ENCODE results near the gene KLF16.

The KLF16 gene

GRCh38 chr19:1885398-1886119 is 22.2 kb upstream of the KLF16 start, which contains the start of gene ABHD17A:
TSS of gene ABHD17A (minus strand) at chr19:1885496. CDS start at chr19:1881566, 3,930 bp downstream.
- ATAC-seq: peak; percentile 86

- TF ChIP-seq PATZ1 (CRISPR knock-in tag; IDR thresholded peaks at IDR 0.05; ENCODE audit: borderline replicate concordance) (no peak), ZC3H10 (CRISPR knock-in tag; IDR thresholded peaks at IDR 0.05) (no peak), ZNF8 (CRISPR knock-in tag; IDR thresholded peaks at IDR 0.05) (no peak), TCF4 (CRISPR knock-in tag; IDR thresholded peaks at IDR 0.05; ENCODE audit: borderline replicate concordance) (no peak), RARB (CRISPR knock-in tag; IDR thresholded peaks at IDR 0.05) (no peak), CREB5 (CRISPR knock-in tag; IDR thresholded peaks at IDR 0.05; ENCODE audit: low read depth) (no peak), ZFP3 (CRISPR knock-in tag; IDR thresholded peaks at IDR 0.05) (no peak), ARNTL (CRISPR knock-in tag; IDR thresholded peaks at IDR 0.05; ENCODE audit: borderline replicate concordance, low read depth) (no peak), CSDC2 (CRISPR knock-in tag; IDR thresholded peaks at IDR 0.05) (no peak), PPARA (CRISPR knock-in tag; IDR thresholded peaks at IDR 0.05; ENCODE audit: borderline replicate concordance) (no peak), BACH2 (CRISPR knock-in tag; IDR thresholded peaks at IDR 0.05; ENCODE audit: borderline replicate concordance) (no peak), SNAI2 (CRISPR knock-in tag; IDR thresholded peaks at IDR 0.05) (no peak)
- ATAC-seq: peak; percentile 40
Measured at GRCh38 chr19:1884719-1885334, 21.4 kb upstream of the KLF16 start.

GRCh38 chr19:1884291-1884718 is 20.9 kb upstream of the KLF16 start:
- ATAC-seq: peak; percentile 28
- no peak for TF ChIP-seq POU6F1 (CRISPR knock-in tag; IDR thresholded peaks at IDR 0.05; ENCODE audit: borderline replicate concordance, low read depth)

- peak; percentile 11; the same call in 1 of the 3 replicates for ATAC-seq
- TF ChIP-seq ZNF8 (CRISPR knock-in tag; IDR thresholded peaks at IDR 0.05): no peak
- no peak for TF ChIP-seq PPARA (CRISPR knock-in tag; IDR thresholded peaks at IDR 0.05; ENCODE audit: borderline replicate concordance)
- no peak for TF ChIP-seq CSRNP3 (CRISPR knock-in tag; IDR thresholded peaks at IDR 0.05)
- TF ChIP-seq ZFP3 (CRISPR knock-in tag; IDR thresholded peaks at IDR 0.05): no peak
- TF ChIP-seq ZFP30 (CRISPR knock-in tag; IDR thresholded peaks at IDR 0.05): no peak
- no peak for TF ChIP-seq ZNF70 (CRISPR knock-in tag; IDR thresholded peaks at IDR 0.05)
- no peak for TF ChIP-seq GLIS3 (CRISPR knock-in tag; IDR thresholded peaks at IDR 0.05)
- no peak for TF ChIP-seq BACH2 (CRISPR knock-in tag; IDR thresholded peaks at IDR 0.05; ENCODE audit: borderline replicate concordance)
- TF ChIP-seq SNAI2 (CRISPR knock-in tag; IDR thresholded peaks at IDR 0.05): no peak
- TF ChIP-seq POU6F1 (CRISPR knock-in tag; IDR thresholded peaks at IDR 0.05; ENCODE audit: borderline replicate concordance, low read depth): no peak
- TF ChIP-seq ESRRG (CRISPR knock-in tag; IDR thresholded peaks at IDR 0.05): no peak
- no peak for TF ChIP-seq TSHZ2 (CRISPR knock-in tag; IDR thresholded peaks at IDR 0.05)
- TF ChIP-seq OSR1 (CRISPR knock-in tag; IDR thresholded peaks at IDR 0.05): no peak
- TF ChIP-seq ZC3H10 (CRISPR knock-in tag; IDR thresholded peaks at IDR 0.05): no peak
- TF ChIP-seq TOX (CRISPR knock-in tag; IDR thresholded peaks at IDR 0.05; ENCODE audit: borderline replicate concordance): no peak
- no peak for TF ChIP-seq CREB5 (CRISPR knock-in tag; IDR thresholded peaks at IDR 0.05; ENCODE audit: low read depth)
Measured at GRCh38 chr19:1883784-1884183, 20.4 kb upstream of the KLF16 start.
